Activated T-cell treated with anti-CD3 and anti-CD28 coated beads for 24 hours (primary cell): ENCODE data around the gene CRIP2.

Source experiments
- DNase-seq: peaks from one replicate; pipeline ENCODE4 v3.0.0-alpha.2; 2020; ENCODE audit warnings: low read depth

CRIP2 gene

DNA sequence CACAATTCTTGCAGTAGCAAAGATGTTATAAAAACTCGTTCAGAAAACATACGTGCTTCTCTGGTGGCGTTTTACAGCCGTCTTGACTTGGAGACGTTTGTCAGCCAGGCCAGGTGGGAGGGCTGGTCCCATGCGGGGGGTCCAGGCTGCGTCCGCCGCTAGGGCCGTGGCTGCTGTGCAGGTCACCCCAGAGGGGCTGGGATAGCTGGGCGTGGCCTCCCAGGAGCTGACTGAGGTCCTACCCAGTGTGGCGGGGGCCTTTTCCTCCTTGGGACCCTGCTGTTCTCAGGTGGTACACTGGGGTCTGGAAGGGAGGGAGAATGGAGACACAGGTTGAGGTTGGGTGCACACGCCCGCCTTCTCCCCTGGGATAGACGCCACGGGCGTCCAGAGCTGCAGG is 29.8 kb upstream of the CRIP2 start:
- DNase-seq = no peak

DNA sequence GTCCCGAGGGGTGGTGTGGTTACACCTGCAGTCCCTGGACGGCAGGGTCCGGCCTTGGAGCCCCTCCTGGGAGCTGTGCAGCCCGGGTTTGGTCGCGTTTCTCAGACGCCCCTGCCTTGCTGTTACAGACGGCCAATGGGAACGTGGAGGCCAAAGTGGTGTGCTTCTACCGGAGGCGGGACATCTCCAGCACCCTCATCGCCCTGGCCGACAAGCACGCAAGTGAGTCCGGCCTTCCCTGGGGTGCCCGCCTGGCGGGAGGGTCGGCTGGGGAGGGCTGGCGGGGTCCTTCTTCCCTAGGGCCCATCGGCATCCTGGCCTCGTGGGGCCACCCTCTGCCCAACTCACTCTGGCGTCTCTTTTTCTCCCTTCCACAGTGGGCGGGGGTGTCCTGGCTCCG is 29.3 kb upstream of the CRIP2 start:
- DNase-seq = no peak

DNA sequence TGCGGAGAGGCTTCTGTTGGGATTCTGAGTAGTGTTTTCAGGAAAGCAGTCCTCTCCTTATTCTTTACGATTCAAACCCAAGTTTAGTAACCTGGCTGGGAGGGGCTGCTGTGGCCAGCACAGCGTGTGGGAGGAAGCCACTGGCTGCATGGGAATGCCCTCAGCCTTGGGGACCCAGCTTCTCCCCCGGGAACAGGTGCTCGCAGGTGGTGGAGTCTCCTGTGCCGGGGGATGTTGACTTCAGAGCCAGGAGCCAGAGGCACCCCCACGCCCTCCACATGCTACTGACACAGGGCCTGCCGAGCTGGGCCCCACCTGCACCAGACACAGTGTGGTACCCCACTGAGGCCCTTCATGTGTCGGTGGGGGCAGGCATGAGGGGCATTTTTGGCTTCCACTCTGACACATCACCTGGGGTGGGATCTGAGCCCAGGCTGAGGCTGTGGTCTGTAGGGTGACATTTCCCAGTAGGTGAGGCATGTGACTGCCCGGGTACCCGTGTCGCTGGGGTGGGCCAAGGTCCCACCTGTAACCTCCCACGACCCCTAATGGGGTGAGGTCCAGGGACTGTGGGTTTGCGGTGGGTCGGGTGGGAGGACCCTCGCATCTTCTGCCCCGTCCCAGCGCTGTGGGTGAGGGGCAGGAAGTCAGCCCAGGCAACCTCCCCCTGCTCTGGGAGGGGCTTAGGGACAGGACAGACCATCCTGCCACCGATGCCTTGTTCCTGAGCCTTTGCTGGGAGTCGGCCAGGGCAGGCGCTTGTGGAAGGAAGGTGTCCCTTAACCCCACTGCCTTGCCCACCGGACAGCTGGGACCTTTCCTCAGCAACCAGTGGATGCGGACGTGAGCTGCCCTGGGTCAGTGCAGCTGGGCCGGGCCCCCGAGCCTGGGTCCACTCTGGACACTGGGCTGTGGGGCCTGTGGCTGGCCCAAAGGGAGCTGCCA is 28.4 kb upstream of the CRIP2 start:
- no peak for DNase-seq

DNA sequence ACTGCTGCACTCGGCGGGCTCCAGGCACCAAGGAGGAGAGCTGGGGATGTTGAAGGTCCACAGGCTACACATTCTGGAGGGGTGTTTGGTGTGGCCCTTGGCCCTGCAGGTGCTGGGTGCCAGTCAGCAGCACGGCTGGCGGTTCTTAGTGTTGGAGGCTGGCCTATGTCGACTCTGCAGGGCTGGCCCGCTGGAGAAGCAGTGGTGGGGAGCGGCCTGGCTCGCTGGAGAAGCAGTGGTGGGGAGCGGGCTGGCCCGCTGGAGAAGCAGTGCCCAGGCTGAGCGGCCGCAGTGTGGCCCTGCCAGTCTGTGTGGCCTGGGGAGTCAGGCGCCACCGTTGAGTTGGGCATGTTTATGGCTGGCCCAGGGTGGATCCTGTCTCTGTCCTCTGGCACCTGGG is 27.6 kb upstream of the CRIP2 start:
- DNase-seq = no peak

GRCh38 chr14:105447651-105448640 is 26.7 kb upstream of the CRIP2 start:
- DNase-seq = no peak

DNA sequence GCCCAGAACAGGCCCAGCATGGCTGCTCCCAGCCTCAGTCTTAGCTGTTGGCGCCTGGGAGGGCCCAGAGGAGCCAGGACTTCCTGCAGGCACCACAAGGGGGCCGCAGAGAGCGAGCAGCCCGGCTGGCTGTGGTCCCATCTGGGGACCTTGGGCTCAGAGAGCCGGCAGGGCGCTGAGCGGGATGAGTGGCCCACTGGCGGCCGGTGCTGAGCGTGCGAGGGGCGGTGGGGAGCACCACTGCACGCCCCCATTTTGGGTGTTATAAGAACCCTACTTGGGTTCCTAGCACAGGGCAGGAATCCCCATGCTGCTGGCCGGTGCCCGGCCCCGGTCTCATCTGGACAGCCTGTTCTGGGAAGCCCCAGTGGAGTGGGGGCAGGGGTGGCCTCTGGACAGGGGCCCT is 25.9 kb upstream of the CRIP2 start:
- DNase-seq = peak; percentile 52

DNA sequence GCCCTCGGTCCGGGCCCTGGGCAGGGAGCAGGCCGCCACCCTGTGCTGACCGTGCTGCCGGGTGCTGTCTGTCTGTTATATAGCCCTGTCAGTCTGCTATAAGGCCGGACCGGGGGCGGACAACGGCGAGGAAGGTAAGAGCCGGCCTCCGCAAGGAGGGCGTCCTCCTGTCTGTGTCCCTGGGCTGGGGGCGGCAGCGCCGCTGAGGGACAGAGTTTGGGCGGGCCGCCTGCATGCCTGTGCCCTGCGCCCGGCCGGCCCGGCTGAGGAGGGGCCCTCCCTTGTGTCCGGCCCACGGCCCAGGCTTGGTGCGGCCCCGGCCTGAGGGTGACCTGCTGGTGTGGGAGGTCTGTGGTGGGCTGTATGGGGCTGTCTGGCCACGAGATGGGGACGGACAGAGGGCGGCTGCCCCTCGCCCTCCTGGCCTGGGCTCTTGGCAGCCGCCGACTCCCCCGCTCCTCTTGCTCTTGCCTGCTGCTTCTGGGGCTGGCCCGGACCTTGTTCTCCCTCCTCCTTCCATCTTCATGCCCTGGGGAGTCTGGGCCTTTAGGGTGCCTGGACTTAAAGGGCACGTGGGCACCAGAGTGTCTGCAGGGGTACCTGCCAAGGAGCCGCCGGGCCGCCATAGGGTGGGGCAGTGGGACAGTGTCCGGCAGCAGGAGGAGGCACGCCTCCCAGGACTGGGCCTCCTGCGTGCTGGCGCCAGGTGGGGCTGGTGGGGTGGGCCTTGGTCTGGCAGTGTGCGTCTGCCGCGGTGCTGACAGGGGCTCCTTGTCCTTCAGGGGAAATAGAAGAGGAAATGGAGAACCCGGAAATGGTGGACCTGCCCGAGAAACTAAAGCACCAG is 25.1 kb upstream of the CRIP2 start:
- DNase-seq = no peak

DNA sequence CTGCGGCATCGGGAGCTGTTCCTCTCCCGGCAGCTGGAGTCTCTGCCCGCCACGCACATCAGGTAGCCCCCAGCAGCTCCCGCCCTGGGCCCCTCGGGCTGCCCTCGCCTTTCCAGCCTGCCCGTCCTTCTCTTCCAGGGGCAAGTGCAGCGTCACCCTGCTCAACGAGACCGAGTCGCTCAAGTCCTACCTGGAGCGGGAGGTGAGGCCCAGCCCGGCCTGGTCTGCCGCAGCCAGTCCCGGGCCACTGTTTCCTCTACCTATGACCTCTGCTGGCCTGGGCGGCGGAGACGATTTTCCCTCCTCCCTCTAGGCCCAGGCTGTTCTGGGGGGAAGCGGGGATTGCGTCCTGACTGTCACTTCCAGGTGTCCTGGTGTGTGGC is 24.5 kb upstream of the CRIP2 start:
- no peak for DNase-seq

DNA sequence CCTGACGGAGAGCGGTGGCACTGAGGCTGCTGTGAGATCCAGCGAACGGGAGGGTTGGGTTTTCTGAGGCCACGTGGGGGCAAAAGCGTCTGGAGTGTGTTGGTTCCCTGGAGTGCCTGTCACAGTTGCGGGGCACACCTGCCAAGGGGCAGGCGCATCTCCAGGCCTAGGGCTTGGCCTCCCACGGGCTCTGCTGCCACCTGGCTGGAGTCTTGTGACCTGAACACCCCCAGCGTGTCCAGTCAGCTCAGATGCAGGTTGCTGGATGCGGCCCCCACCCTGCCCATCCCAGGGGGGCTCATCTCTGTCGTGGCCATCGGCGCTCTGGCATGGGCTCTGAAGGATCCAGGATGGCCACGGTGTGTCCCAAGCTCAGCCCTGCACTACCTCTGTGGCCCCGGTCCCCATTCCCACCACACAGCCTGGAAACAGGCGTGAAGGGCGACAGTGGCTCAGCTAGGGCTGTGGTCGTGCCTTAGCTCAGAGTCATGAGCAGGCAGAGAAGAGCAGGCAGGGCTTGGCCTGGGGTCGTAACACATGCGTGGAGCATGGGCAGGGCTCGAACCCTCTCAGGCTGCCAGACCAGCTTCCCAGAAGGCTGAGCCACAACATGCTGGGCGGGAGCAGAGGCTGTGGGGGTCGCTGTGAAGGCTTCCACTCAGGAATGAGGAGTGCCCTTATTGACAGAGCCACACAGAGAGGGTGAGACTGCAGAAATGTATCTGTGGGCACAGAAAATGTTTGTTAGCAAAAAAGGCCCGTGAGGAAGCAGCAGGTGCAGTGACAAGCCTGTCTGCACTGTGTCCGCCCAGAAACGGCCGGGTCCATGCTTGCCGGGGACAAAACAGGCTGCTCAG is 23.5 kb upstream of the CRIP2 start:
- no peak for DNase-seq

- DNase-seq = no peak
Measured at GRCh38 chr14:105452963-105453362, 21.7 kb upstream of the CRIP2 start.

- no peak for DNase-seq
Measured at GRCh38 chr14:105453847-105454246, 20.8 kb upstream of the CRIP2 start.

GRCh38 chr14:105455086-105455640 is 19.5 kb upstream of the CRIP2 start:
- DNase-seq = no peak

- no peak for DNase-seq
Measured at GRCh38 chr14:105455766-105456660, 18.6 kb upstream of the CRIP2 start.

DNA sequence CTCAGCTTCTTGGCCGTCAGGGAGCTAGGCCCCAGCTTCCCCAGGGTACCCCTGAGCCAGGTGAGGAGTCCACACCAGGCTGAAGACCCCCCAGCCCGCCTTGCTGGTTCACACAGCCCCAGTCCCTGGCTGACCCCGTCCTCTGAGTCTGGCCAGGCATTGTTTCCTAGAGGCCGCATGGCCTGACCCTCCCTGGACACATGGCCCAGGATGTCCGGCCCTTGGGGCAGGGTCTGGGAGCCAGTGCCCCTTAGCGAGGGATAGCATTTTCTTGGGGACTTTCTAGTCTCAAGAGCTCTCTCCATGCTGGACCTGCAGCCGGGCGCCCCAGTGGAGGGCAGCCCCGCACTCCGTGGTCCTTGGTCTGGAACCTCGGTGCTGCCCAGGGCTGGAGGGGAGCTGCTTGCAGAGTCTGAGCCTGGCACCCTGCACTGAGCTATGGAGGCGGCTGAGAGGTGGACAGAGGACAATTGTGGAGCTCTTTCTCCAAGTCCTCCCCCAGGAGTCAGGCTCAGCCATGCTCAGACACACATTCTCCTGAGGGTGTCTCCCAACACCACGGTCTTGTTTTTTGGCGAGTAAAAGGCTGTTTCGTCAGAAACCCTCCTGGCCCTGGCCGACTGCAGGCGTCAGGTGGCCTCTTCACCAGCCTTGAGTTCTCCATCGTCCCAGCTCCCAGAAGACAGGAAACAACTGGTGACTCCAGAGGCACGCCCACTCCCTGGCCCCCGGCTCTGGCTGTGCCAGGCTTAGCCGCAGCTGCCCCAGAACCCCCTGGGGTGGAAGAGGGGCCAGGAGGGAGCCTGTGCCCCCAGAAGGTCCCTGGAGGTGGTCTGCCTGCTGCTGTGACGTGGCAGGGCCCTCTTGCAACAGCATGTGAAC is 17.6 kb upstream of the CRIP2 start:
- DNase-seq = no peak

- no peak for DNase-seq
Measured at GRCh38 chr14:105458010-105458409, 16.6 kb upstream of the CRIP2 start.

DNA sequence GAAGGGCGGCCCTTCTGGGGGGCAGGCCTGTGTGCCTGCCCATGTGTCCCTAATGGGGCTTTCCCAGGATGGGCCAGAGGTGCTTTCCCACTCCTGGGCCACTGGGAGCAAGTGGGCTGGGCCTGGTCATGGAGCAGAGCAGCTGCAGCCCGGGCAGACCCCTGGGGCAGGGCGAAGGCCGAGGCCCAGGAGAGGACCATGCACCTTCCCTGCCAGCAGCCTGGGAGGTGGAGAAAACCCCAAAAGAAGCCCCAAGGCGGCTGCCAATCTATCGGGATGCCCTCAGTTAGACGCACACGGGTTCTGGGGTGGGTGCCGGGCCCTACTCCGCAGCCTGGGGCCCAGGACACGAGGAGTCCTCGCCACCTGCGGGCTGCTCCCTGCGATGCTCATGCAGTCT is 16.1 kb upstream of the CRIP2 start:
- no peak for DNase-seq

DNA sequence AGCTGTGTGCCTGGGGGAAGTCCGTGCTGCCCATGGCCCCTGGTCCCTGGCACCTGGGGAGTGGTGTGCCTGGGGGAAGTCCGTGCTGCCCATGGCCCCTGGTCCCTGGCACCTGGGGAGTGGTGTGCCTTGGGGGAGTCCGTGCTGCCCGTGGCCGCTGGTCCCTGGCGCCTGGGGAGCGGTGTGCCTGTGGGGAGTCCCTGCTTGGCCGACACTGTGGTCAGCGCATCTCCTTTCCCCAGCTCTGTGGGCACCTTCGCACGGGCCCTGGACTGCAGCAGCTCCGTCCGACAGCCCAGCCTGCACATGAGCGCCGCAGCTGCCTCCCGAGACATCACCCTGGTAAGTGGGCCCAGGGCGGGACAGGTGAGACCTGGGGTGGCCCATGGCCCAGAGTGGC is 14.5 kb upstream of the CRIP2 start:
- no peak for DNase-seq

GRCh38 chr14:105460616-105461015 is 14.0 kb upstream of the CRIP2 start:
- no peak for DNase-seq

DNA sequence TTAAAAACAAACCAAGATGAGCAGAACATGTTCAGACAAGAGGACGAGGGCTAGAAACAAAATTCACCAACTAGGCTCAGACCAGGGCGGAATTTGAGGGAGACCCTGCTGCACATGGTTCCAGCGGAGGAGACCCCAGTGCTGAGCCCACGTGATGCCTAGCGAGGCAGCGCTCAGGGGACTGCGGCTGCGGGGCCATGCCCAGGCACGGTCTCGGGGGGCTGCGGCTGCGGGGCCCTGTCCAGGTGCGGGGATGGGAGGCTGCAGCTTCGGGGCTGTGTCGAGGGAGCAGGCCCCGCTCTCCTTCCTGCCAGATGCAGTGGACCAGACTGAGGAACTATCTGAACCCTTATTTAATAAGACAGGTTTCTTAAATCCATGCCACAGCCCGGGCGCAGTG is 12.7 kb upstream of the CRIP2 start:
- DNase-seq = no peak
